PC-3 (cell line): ENCODE results near the gene TIGIT. TPM values are rescaled to one million over a fixed set of nuclear protein-coding genes. Genes with fewer than 3 reads are reported as not detected.

Source experiments
- ATAC-seq: fragments of 200-7000 bp; cut with Tn5 transposase; 2 replicates; pipeline ENCODE4 v1.9.1; 2020; ENCODE audit warnings: mild to moderate bottlenecking, moderate library complexity
- BruUV-seq: library from RNA; stranded (reverse); fragments of 400-500 nt; replicated peaks from 2 replicates; lab custom pipeline; 2021; lab: Mats Ljungman, UMichigan
- CTCF ChIA-PET: fragments of 300-600 bp; sonication (Branson Sonifier 250); formaldehyde crosslinking; loops from one replicate; lab custom pipeline; 2022; ENCODE audit warnings: antibody characterized with exemption; lab: Charles Lee
- POLR2A ChIA-PET: fragments of 300-600 bp; sonication (Branson Sonifier 250); formaldehyde crosslinking; loops from one replicate; lab custom pipeline; 2022; ENCODE audit warnings: antibody characterized with exemption; ENCODE audit not compliant: unreplicated experiment; lab: Charles Lee
- DNase-seq: peaks from one replicate; pipeline ENCODE4 v3.0.0-alpha.2; 2015
- H2AFZ ChIP-seq: fragments of 300-600 bp; sonication (generic); 2 replicates; pipeline ENCODE4 v1.6.0; 2016; ENCODE audit warnings: antibody characterized with exemption, low read length
- H3F3A ChIP-seq: fragments of 300-600 bp; sonication (generic); one replicate; pipeline ENCODE4 v1.6.0; 2017; ENCODE audit warnings: antibody characterized with exemption, low read length, control low read depth, mild to moderate bottlenecking; ENCODE audit not compliant: unreplicated experiment
- H3K27ac ChIP-seq: fragments of 300-600 bp; sonication (generic); 2 replicates; pipeline ENCODE4 v1.5.1; 2016; ENCODE audit warnings: mild to moderate bottlenecking, low read length
- H3K27me3 ChIP-seq: fragments of 300-600 bp; sonication (generic); 2 replicates; pipeline ENCODE4 v1.6.1; 2016; ENCODE audit warnings: low read length, mixed read lengths
- H3K36me3 ChIP-seq: fragments of 300-600 bp; sonication (generic); 2 replicates; pipeline ENCODE4 v1.6.1; 2016; ENCODE audit warnings: low read depth, mixed run types, low read length, mixed read lengths
- H3K4me1 ChIP-seq: fragments of 300-600 bp; sonication (generic); 2 replicates; pipeline ENCODE4 v1.5.1; 2016; ENCODE audit warnings: low read length; ENCODE audit not compliant: insufficient read depth
- H3K4me2 ChIP-seq: fragments of 300-600 bp; sonication (generic); 2 replicates; pipeline ENCODE4 v1.6.0; 2016; ENCODE audit warnings: low read length
- H3K4me3 ChIP-seq: fragments of 300-600 bp; sonication (generic); 2 replicates; pipeline ENCODE4 v1.5.1; 2016; ENCODE audit warnings: mild to moderate bottlenecking, low read length, mixed read lengths
- H3K79me2 ChIP-seq: fragments of 300-600 bp; sonication (generic); 2 replicates; pipeline ENCODE4 v1.6.1; 2017; ENCODE audit warnings: low read length, mixed read lengths
- H3K9ac ChIP-seq: fragments of 300-600 bp; sonication (generic); 2 replicates; pipeline ENCODE4 v1.6.0; 2016; ENCODE audit warnings: mild to moderate bottlenecking, low read length
- H3K9me2 ChIP-seq: fragments of 300-600 bp; sonication (generic); replicated peaks from 2 replicates; pipeline ENCODE4 v1.6.1; 2016; ENCODE audit warnings: mixed run types, low read length, mixed read lengths
- H3K9me3 ChIP-seq: fragments of 300-600 bp; sonication (generic); 2 replicates; pipeline ENCODE4 v1.6.1; 2016; ENCODE audit warnings: low read length, mixed read lengths
- H4K20me1 ChIP-seq: fragments of 300-600 bp; sonication (generic); 2 replicates; pipeline ENCODE4 v1.6.1; 2016; ENCODE audit warnings: low read length, mixed read lengths
- CTCF ChIP-seq: fragments of 300-600 bp; sonication (generic); conservative IDR thresholded peaks from 2 replicates; pipeline ENCODE4 v1.5.1; 2017; ENCODE audit warnings: antibody characterized with exemption, low read depth, mild to moderate bottlenecking, low read length
- EZH2 ChIP-seq: fragments of 300-600 bp; sonication (generic); IDR thresholded peaks from one replicate; pipeline ENCODE4 v1.6.1; 2017; ENCODE audit warnings: antibody characterized with exemption, mild to moderate bottlenecking, low read length; ENCODE audit not compliant: unreplicated experiment
- EZH2phosphoT487 ChIP-seq: fragments of 300-600 bp; sonication (generic); IDR thresholded peaks from 2 replicates; pipeline ENCODE4 v1.6.1; 2018; ENCODE audit warnings: mild to moderate bottlenecking, antibody characterized with exemption, low read length, borderline replicate concordance
- intact Hi-C: fragments of 100-400 bp; cut with micrococcal nuclease; formaldehyde crosslinking; loops from 2 replicates; pipeline ENCODE4 v1.9.0; 2023
- total RNA-seq: library from RNA; depleted of rRNA; stranded (reverse); fragments of >200 nt; gene quantifications from 2 replicates; pipeline ENCODE4 v1.2.3, GENCODE V29; 2014

TIGIT gene
- total RNA-seq, 1 experiment from 2014 or later: not detected

GRCh38 chr3:114351822-114352145, 58.0 kb downstream of the TIGIT start:
- Histone ChIP-seq H3K9me3 (no peaks in the 10 kb centered on the region), H3K9ac (no peak overlapping the region), H3K4me3 (no peak overlapping the region), H3K27ac (no peak overlapping the region), H3K4me1 (no peaks in the 10 kb centered on the region), H3K36me3 (no peaks in the 10 kb centered on the region), H3K4me2 (no peak overlapping the region), H4K20me1 (no peaks in the 10 kb centered on the region), H3K27me3 (no peaks in the 10 kb centered on the region), H3F3A (no peaks in the 10 kb centered on the region), H3K9me2 (no peaks in the 10 kb centered on the region), H3K79me2 (no peaks in the 10 kb centered on the region), H2AFZ (no peak overlapping the region)
- intact Hi-C loops: no loop called here
- ChIA-PET POLR2A (no interaction called here), CTCF (no interaction called here)
- DNase-seq (no peak), ATAC-seq (no peak)
- TF ChIP-seq CTCF (no peak), EZH2 (no peak), EZH2phosphoT487 (no peak)
- BruUV-seq: no TSS peak

- no TSS peak for BruUV-seq
Observed at GRCh38 chr3:114355653-114356052, 61.8 kb downstream of the TIGIT start.

GRCh38 chr3:114356066-114356465, 62.2 kb downstream of the TIGIT start:
- Histone ChIP-seq H3K9me3 (no peaks in the 10 kb centered on the region), H4K20me1 (no peaks in the 10 kb centered on the region), H2AFZ (no peak overlapping the region), H3K79me2 (no peaks in the 10 kb centered on the region), H3K9me2 (no peaks in the 10 kb centered on the region), H3K27me3 (peaks cover 6% of the 10 kb centered on the region), H3K27ac (no peak overlapping the region), H3K4me2 (no peak overlapping the region), H3K9ac (no peak overlapping the region), H3K4me1 (no peaks in the 10 kb centered on the region), H3K4me3 (no peak overlapping the region), H3K36me3 (no peaks in the 10 kb centered on the region), H3F3A (no peaks in the 10 kb centered on the region)
- ATAC-seq: no peak
- TF ChIP-seq EZH2phosphoT487: no peak
- TF ChIP-seq CTCF: no peak
- no peak for TF ChIP-seq EZH2
- BruUV-seq: no TSS peak
- intact Hi-C loops: no loop called here
- ChIA-PET POLR2A (no interaction called here), CTCF (no interaction called here)
- no peak for DNase-seq

More at GRCh38 chr3:114355653-114356052, 61.8 kb downstream of the TIGIT start:
- H3K9me2 ChIP-seq: no peaks in the 10 kb centered on the region
- intact Hi-C loops: no loop called here
- no peak overlapping the region for H3K9ac ChIP-seq
- no peaks in the 10 kb centered on the region for H4K20me1 ChIP-seq
- no peak overlapping the region for H2AFZ ChIP-seq
- ChIA-PET CTCF (no interaction called here), POLR2A (no interaction called here)
- TF ChIP-seq EZH2 (no peak), CTCF (no peak), EZH2phosphoT487 (no peak)
- H3K9me3 ChIP-seq: no peaks in the 10 kb centered on the region
- H3K36me3 ChIP-seq: no peaks in the 10 kb centered on the region
- peaks cover 6% of the 10 kb centered on the region for H3K27me3 ChIP-seq
- H3K79me2 ChIP-seq: no peaks in the 10 kb centered on the region
- H3F3A ChIP-seq: no peaks in the 10 kb centered on the region
- H3K4me3 ChIP-seq: no peak overlapping the region
- no peak overlapping the region for H3K27ac ChIP-seq
- ATAC-seq (no peak), DNase-seq (no peak)
- H3K4me1 ChIP-seq: no peaks in the 10 kb centered on the region
- H3K4me2 ChIP-seq: no peak overlapping the region
